Measurements from ENCODE around the gene CDKN1C. TPM values are rescaled to one million over a fixed set of nuclear protein-coding genes. Genes with fewer than 3 reads are reported as not detected.

The CDKN1C gene
- total and polyA plus RNA-seq, 2 experiments from 2014 or later, result 64.6 to 108 TPM

- no peaks in the 10 kb centered on the region for H3K27me3 ChIP-seq
- DNase-seq (ENCODE audit: low read depth in 1 of 2, low spot score in 1 of 2), result no peak
- H3K36me3 ChIP-seq, result no peaks in the 10 kb centered on the region
- peaks cover 5% of the 10 kb centered on the region for H3K4me1 ChIP-seq (ENCODE audit: low read depth)
- no peak for TF ChIP-seq CTCF (IDR thresholded peaks at IDR 0.05; ENCODE audit: low read depth, low read length)
- no peak overlapping the region for H3K4me3 ChIP-seq
- no peak overlapping the region for H3K27ac ChIP-seq
- H3K9me3 ChIP-seq (ENCODE audit: low read depth), result no peaks in the 10 kb centered on the region
These were observed 4.9 kb downstream of the CDKN1C start for GRCh38 chr11:2880646-2881045.

GRCh38 chr11:2878782-2879181 is 6.8 kb downstream of the CDKN1C start:
- Histone ChIP-seq H3K27me3 (no peaks in the 10 kb centered on the region), H3K9me3 (ENCODE audit: low read depth) (no peaks in the 10 kb centered on the region), H3K27ac (no peak overlapping the region), H3K36me3 (no peaks in the 10 kb centered on the region), H3K4me3 (no peak overlapping the region), H3K4me1 (ENCODE audit: low read depth) (peaks cover 5% of the 10 kb centered on the region)
- TF ChIP-seq CTCF (IDR thresholded peaks at IDR 0.05; ENCODE audit: low read depth, low read length), result no peak
- DNase-seq (ENCODE audit: low read depth in 1 of 2, low spot score in 1 of 2), result no peak

GRCh38 chr11:2877474-2877873 is 8.1 kb downstream of the CDKN1C start:
- H3K27ac ChIP-seq, result no peak overlapping the region
- no peak overlapping the region for H3K4me3 ChIP-seq
- H3K4me1 ChIP-seq (ENCODE audit: low read depth), result no peaks in the 10 kb centered on the region
- H3K36me3 ChIP-seq, result no peaks in the 10 kb centered on the region
- no peak for TF ChIP-seq CTCF (IDR thresholded peaks at IDR 0.05; ENCODE audit: low read depth, low read length)
- no peaks in the 10 kb centered on the region for H3K9me3 ChIP-seq (ENCODE audit: low read depth)
- DNase-seq (ENCODE audit: low read depth in 1 of 2, low spot score in 1 of 2), result peak in 1 of 2 donors; percentile 42
- no peaks in the 10 kb centered on the region for H3K27me3 ChIP-seq

- DNase-seq (ENCODE audit: low read depth in 1 of 2, low spot score in 1 of 2), result no peak
- TF ChIP-seq CTCF (IDR thresholded peaks at IDR 0.05; ENCODE audit: low read depth, low read length), result no peak
- Histone ChIP-seq H3K9me3 (ENCODE audit: low read depth) (no peaks in the 10 kb centered on the region), H3K27me3 (peaks cover 21% of the 10 kb centered on the region), H3K4me1 (ENCODE audit: low read depth) (no peaks in the 10 kb centered on the region), H3K27ac (no peak overlapping the region), H3K4me3 (no peak overlapping the region), H3K36me3 (no peaks in the 10 kb centered on the region)
These were observed 10.6 kb downstream of the CDKN1C start for GRCh38 chr11:2874963-2875362.

GRCh38 chr11:2870969-2871680 is 14.4 kb downstream of the CDKN1C start:
- Histone ChIP-seq H3K4me3 (no peak overlapping the region), H3K4me1 (ENCODE audit: low read depth) (no peaks in the 10 kb centered on the region), H3K27me3 (peaks cover 54% of the 10 kb centered on the region), H3K27ac (no peak overlapping the region), H3K36me3 (no peaks in the 10 kb centered on the region), H3K9me3 (ENCODE audit: low read depth) (no peaks in the 10 kb centered on the region)
- no peak for TF ChIP-seq CTCF (IDR thresholded peaks at IDR 0.05; ENCODE audit: low read depth, low read length)
- no peak for DNase-seq (ENCODE audit: low read depth in 1 of 2, low spot score in 1 of 2)

Data from cardiac muscle cell (in vitro differentiated cells and primary cell).